ENCODE results near the gene S100A10. TPM values are rescaled to one million over a fixed set of nuclear protein-coding genes. Genes with fewer than 3 reads are reported as not detected.

S100A10 gene
- total and polyA plus RNA-seq, 8 donors, result 415 to 1,250 (median 549) TPM

GRCh38 chr1:151942882-151943281 lies 50.8 kb downstream of the S100A10 start:
- no peak for TF ChIP-seq CTCF (IDR thresholded peaks at IDR 0.05)
- H3K4me1 ChIP-seq, result peaks cover 28 to 49% of the 10 kb centered on the region in 2 donors
- intact Hi-C loops (cut with DNase I), result no loop called here
- DNase-seq, result no peak
- no peaks in the 10 kb centered on the region for H3K27me3 ChIP-seq
- no peaks in the 10 kb centered on the region for H3K36me3 ChIP-seq
- H3K27ac ChIP-seq, result peak overlapping the region in 1 of 2 donors; percentile 7
- no peak for ATAC-seq
- H3K9me3 ChIP-seq, result no peaks in the 10 kb centered on the region
- H3K4me3 ChIP-seq, result no peak overlapping the region

- ATAC-seq, result no peak
- H3K4me3 ChIP-seq, result no peak overlapping the region
- H3K4me1 ChIP-seq, result peaks cover 16 to 36% of the 10 kb centered on the region in 2 donors
- TF ChIP-seq CTCF (IDR thresholded peaks at IDR 0.05), result no peak
- intact Hi-C loops (cut with DNase I), result no loop called here
- H3K27ac ChIP-seq, result peak overlapping the region; percentile 65 to 68
- H3K27me3 ChIP-seq, result no peaks in the 10 kb centered on the region
- no peak for DNase-seq
- no peaks in the 10 kb centered on the region for H3K9me3 ChIP-seq
- no peaks in the 10 kb centered on the region for H3K36me3 ChIP-seq
Observed at GRCh38 chr1:151940541-151940940, 53.1 kb downstream of the S100A10 start.

GRCh38 chr1:151939779-151940178 lies 53.9 kb downstream of the S100A10 start:
- ATAC-seq (no peak), DNase-seq (no peak)
- TF ChIP-seq CTCF (IDR thresholded peaks at IDR 0.05), result no peak

GRCh38 chr1:151939141-151939540 lies 54.5 kb downstream of the S100A10 start:
- ATAC-seq, result no peak
- Histone ChIP-seq H3K4me1 (peaks cover 8 to 22% of the 10 kb centered on the region in 2 donors), H3K4me3 (no peak overlapping the region), H3K9me3 (no peaks in the 10 kb centered on the region), H3K27ac (no peak overlapping the region), H3K27me3 (no peaks in the 10 kb centered on the region), H3K36me3 (no peaks in the 10 kb centered on the region)
- TF ChIP-seq CTCF (IDR thresholded peaks at IDR 0.05), result no peak
- no peak for DNase-seq
- intact Hi-C loops (cut with DNase I), result loop anchor here in 1 of 2 donors (10.0 kb wide), 1 partner anchor 56 kb away; the partner anchor contains the start of gene S100A10

More at GRCh38 chr1:151939779-151940178, 53.9 kb downstream of the S100A10 start:
- no peaks in the 10 kb centered on the region for H3K36me3 ChIP-seq
- H3K4me3 ChIP-seq, result no peak overlapping the region
- H3K27me3 ChIP-seq, result no peaks in the 10 kb centered on the region
- intact Hi-C loops (cut with DNase I), result loop anchor here in 1 of 2 donors (10.0 kb wide), 1 partner anchor 55 kb away; the partner anchor contains the start of gene S100A10
- H3K9me3 ChIP-seq, result no peaks in the 10 kb centered on the region
- H3K4me1 ChIP-seq, result peaks cover 9 to 28% of the 10 kb centered on the region in 2 donors
- no peak overlapping the region for H3K27ac ChIP-seq

GRCh38 chr1:151936653-151937052 lies 57.0 kb downstream of the S100A10 start:
- H3K27ac ChIP-seq, result no peak overlapping the region

More at GRCh38 chr1:151936653-151937052, 57.0 kb downstream of the S100A10 start:
- peaks cover 1 to 8% of the 10 kb centered on the region in 2 donors for H3K4me1 ChIP-seq
- no peaks in the 10 kb centered on the region for H3K36me3 ChIP-seq
- intact Hi-C loops (cut with DNase I), result loop anchor here in 1 of 2 donors (10.0 kb wide), 1 partner anchor 58 kb away; the partner anchor contains the start of gene S100A10
- H3K4me3 ChIP-seq, result no peak overlapping the region
- ATAC-seq (no peak), DNase-seq (no peak)
- no peaks in the 10 kb centered on the region for H3K27me3 ChIP-seq
- H3K9me3 ChIP-seq, result no peaks in the 10 kb centered on the region
- no peak for TF ChIP-seq CTCF (IDR thresholded peaks at IDR 0.05)

All from left lung (tissue), 10 donors.